PFSK-1 (cell line): Measurements from ENCODE around the gene FANCD2.
A peak's percentile ranks its signal among the peaks of the same experiment; 100 is the strongest.

Experiments used
- FOXP2 ChIP-seq: optimal IDR thresholded peaks from 2 replicates; pipeline ENCODE3; 2011; ENCODE audit warnings: borderline replicate concordance, control low read depth, inconsistent platforms; ENCODE audit not compliant: insufficient read depth; ENCODE audit errors: extremely low read length, extremely low read depth
- POLR2AphosphoS5 ChIP-seq: IDR thresholded peaks from 2 replicates; pipeline ENCODE4 v1.6.1; 2012; ENCODE audit warnings: low read depth, mild to moderate bottlenecking, control low read depth, low read length, moderate library complexity
- REST ChIP-seq, 2 experiments: IDR thresholded peaks; 2 replicates each; pipeline versions ENCODE4 v1.6.1 to v1.8.0; 2011 to 2012; ENCODE audit warnings: low read depth in 2 of 2, low read length in 2 of 2, control low read depth in 1 of 2, inconsistent platforms in 1 of 2, mild to moderate bottlenecking in 1 of 2, moderate library complexity in 1 of 2; ENCODE audit not compliant: insufficient read depth in 1 of 2
- SIN3A ChIP-seq: IDR thresholded peaks from 2 replicates; pipeline ENCODE4 v1.6.1; 2012; ENCODE audit warnings: mild to moderate bottlenecking, low read length, moderate library complexity, borderline replicate concordance; ENCODE audit not compliant: insufficient read depth
- TAF1 ChIP-seq: IDR thresholded peaks from 2 replicates; pipeline ENCODE4 v1.6.1; 2012; ENCODE audit warnings: low read length, control low read depth, borderline replicate concordance; ENCODE audit not compliant: insufficient read depth

FANCD2 gene

GRCh38 chr3:10122724-10123123, 96.5 kb downstream of the FANCD2 start:
- TF ChIP-seq POLR2AphosphoS5 (no peak), TAF1 (no peak), SIN3A (no peak), REST (IDR thresholded peaks at IDR 0.05; ENCODE audit: insufficient read depth in 1 of 2, low read depth in 2 of 2, low read length in 2 of 2) (no peak), FOXP2 (no peak)

- TF ChIP-seq SIN3A (no peak), REST (IDR thresholded peaks at IDR 0.05; ENCODE audit: insufficient read depth in 1 of 2, low read depth in 2 of 2, low read length in 2 of 2) (peak in 1 of 2 experiments; percentile 72; a peak in 2 of 4 replicates)
Observed at GRCh38 chr3:10136426-10137005, 110.3 kb downstream of the FANCD2 start.

GRCh38 chr3:10137178-10137577, 110.9 kb downstream of the FANCD2 start:
- no peak for TF ChIP-seq SIN3A

- TF ChIP-seq SIN3A, result no peak
- no peak for TF ChIP-seq REST (IDR thresholded peaks at IDR 0.05; ENCODE audit: insufficient read depth in 1 of 2, low read depth in 2 of 2, low read length in 2 of 2)
- no peak for TF ChIP-seq TAF1
- TF ChIP-seq POLR2AphosphoS5, result no peak
- no peak for TF ChIP-seq FOXP2
Observed at GRCh38 chr3:10140996-10141546, 114.8 kb downstream of the FANCD2 start.

- no peak for TF ChIP-seq FOXP2
- no peak for TF ChIP-seq TAF1
- no peak for TF ChIP-seq REST (IDR thresholded peaks at IDR 0.05; ENCODE audit: insufficient read depth in 1 of 2, low read depth in 2 of 2, low read length in 2 of 2)
- TF ChIP-seq POLR2AphosphoS5, result no peak
- no peak for TF ChIP-seq SIN3A
Observed at GRCh38 chr3:10142707-10143560, 116.7 kb downstream of the FANCD2 start.
